ENCODE results near the gene HIC1. TPM values are rescaled to one million over a fixed set of nuclear protein-coding genes. Genes with fewer than 3 reads are reported as not detected.

The HIC1 gene
- polyA plus RNA-seq, 1 experiment, result 15.1 TPM

DNA sequence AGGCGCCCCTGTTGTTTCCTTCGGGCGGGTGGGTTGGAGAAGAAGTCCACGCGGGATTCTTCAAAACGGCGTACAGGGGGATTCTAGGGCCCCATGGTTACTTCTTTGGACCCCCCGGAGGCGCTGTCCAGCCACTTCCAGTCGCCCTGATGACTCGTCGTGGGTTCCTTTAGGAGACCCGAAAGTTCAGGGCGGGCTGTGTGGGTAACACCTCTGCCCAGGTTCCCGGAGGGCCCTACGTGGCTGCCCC is 716 bp upstream of the HIC1 start:
- DNase-seq (ENCODE audit: low read depth), result no peak
- Histone ChIP-seq H3K4me3 (ENCODE audit: low read depth, low read length) (peak overlapping the region; percentile 79), H3K36me3 (ENCODE audit: control insufficient read depth, insufficient read depth, low read length) (peaks cover 16% of the 10 kb centered on the region), H3K27me3 (ENCODE audit: control insufficient read depth, insufficient read depth, low read length) (no peaks in the 10 kb centered on the region)
- TF ChIP-seq CTCF (IDR thresholded peaks at IDR 0.05; ENCODE audit: insufficient read depth, low read depth, low read length), result no peak
- ChIA-PET POLR2A (interaction anchor here (0.6 kb wide), 2 partner anchors 94 to 183 kb away, joined by 3 read pairs; no protein-coding TSS in a partner anchor), CTCF (interaction anchor here (0.6 to 9.7 kb wide), 38 partner anchors 10 to 328 kb away, joined by 3 to 310 read pairs (median 8); partner anchors contain the start of genes SMG6, SRR and TSR1)

- Histone ChIP-seq H3K36me3 (ENCODE audit: control insufficient read depth, insufficient read depth, low read length) (peaks cover 24% of the 10 kb centered on the region), H3K4me3 (ENCODE audit: low read depth, low read length) (peak overlapping the region; percentile 79), H3K27me3 (ENCODE audit: control insufficient read depth, insufficient read depth, low read length) (no peaks in the 10 kb centered on the region)
- DNase-seq (ENCODE audit: low read depth), result no peak
- no peak for TF ChIP-seq CTCF (IDR thresholded peaks at IDR 0.05; ENCODE audit: insufficient read depth, low read depth, low read length)
- ChIA-PET POLR2A (interaction anchor here (0.6 to 1.1 kb wide), 5 partner anchors 9 to 205 kb away, joined by 4 to 10 read pairs (median 5); no protein-coding TSS in a partner anchor), CTCF (interaction anchor here (0.7 to 9.7 kb wide), 38 partner anchors 9 to 327 kb away, joined by 3 to 310 read pairs (median 10); partner anchors contain the start of genes SMG6, SRR and TSR1)
These were observed 646 bp downstream of the HIC1 start for GRCh38 chr17:2055292-2056205.

GRCh38 chr17:2056206-2057174 is 1.6 kb downstream of the HIC1 start:
- ChIA-PET POLR2A (interaction anchor here (0.6 to 1.1 kb wide), 3 partner anchors 10 to 204 kb away, joined by 4 to 5 read pairs (median 4); no protein-coding TSS in a partner anchor), CTCF (interaction anchor here (0.8 to 9.7 kb wide), 34 partner anchors 8 to 297 kb away, joined by 3 to 310 read pairs (median 10); partner anchors contain the start of genes SMG6, SRR and TSR1)
- H3K27me3 ChIP-seq (ENCODE audit: control insufficient read depth, insufficient read depth, low read length), result no peaks in the 10 kb centered on the region
- H3K4me3 ChIP-seq (ENCODE audit: low read depth, low read length), result peak overlapping the region; percentile 79
- 0 out of 2 replicates have a peak, but pooled peaks have one; percentile 4 for TF ChIP-seq CTCF (IDR thresholded peaks at IDR 0.05; ENCODE audit: insufficient read depth, low read depth, low read length)
- H3K36me3 ChIP-seq (ENCODE audit: control insufficient read depth, insufficient read depth, low read length), result peaks cover 33% of the 10 kb centered on the region
- DNase-seq (ENCODE audit: low read depth), result no peak

- TF ChIP-seq CTCF (IDR thresholded peaks at IDR 0.05; ENCODE audit: insufficient read depth, low read depth, low read length), result no peak
- Histone ChIP-seq H3K4me3 (ENCODE audit: low read depth, low read length) (peak overlapping the region; percentile 79), H3K36me3 (ENCODE audit: control insufficient read depth, insufficient read depth, low read length) (peaks cover 34% of the 10 kb centered on the region), H3K27me3 (ENCODE audit: control insufficient read depth, insufficient read depth, low read length) (no peaks in the 10 kb centered on the region)
- CTCF ChIA-PET, result interaction anchor here (0.6 to 9.7 kb wide), 29 partner anchors 11 to 296 kb away, joined by 3 to 310 read pairs (median 5); no protein-coding TSS in a partner anchor
- DNase-seq (ENCODE audit: low read depth), result no peak
- POLR2A ChIA-PET, result interaction anchor here (0.6 kb wide), 1 partner anchor 154 kb away, joined by 3 read pairs; no protein-coding TSS in a partner anchor
These were observed 2.4 kb downstream of the HIC1 start for GRCh38 chr17:2057175-2057759.

Data from BJ (cell line).